ENCODE measurements around the gene CAPN3.
"Not testable (repeated sequence)": the region's sequence is repeated elsewhere in the genome, so short reads cannot be mapped to it uniquely, and the experiment has no call there.

The CAPN3 gene

GRCh38 chr15:42359249-42359648, at the start of gene CAPN3:
Gene CAPN3 (plus strand): TSS chr15:42359501. CDS start chr15:42359806, 305 bp downstream.
- DNase-seq (ENCODE audit: low read depth): no peak

- DNase-seq (ENCODE audit: low read depth): no peak
Measured at GRCh38 chr15:42313463-42313862, 45.8 kb upstream of the CAPN3 start.

- DNase-seq (ENCODE audit: low read depth): no peak
Measured at GRCh38 chr15:42314818-42315217, 44.5 kb upstream of the CAPN3 start.

- DNase-seq (ENCODE audit: low read depth): peak; percentile 5
Measured at GRCh38 chr15:42315521-42315920, 43.8 kb upstream of the CAPN3 start.

- DNase-seq (ENCODE audit: low read depth): not testable (repeated sequence)
Measured at GRCh38 chr15:42316282-42316805, 43.0 kb upstream of the CAPN3 start.

GRCh38 chr15:42319206-42319605, 40.1 kb upstream of the CAPN3 start:
- DNase-seq (ENCODE audit: low read depth): no peak

GRCh38 chr15:42324308-42324707, 35.0 kb upstream of the CAPN3 start:
- DNase-seq (ENCODE audit: low read depth): no peak

- no peak for DNase-seq (ENCODE audit: low read depth)
Measured at GRCh38 chr15:42329161-42329560, 30.1 kb upstream of the CAPN3 start.

GRCh38 chr15:42329992-42330391, 29.3 kb upstream of the CAPN3 start:
- no peak for DNase-seq (ENCODE audit: low read depth)

- DNase-seq (ENCODE audit: low read depth): no peak
Measured at GRCh38 chr15:42331235-42331634, 28.1 kb upstream of the CAPN3 start.

GRCh38 chr15:42332331-42332730, 27.0 kb upstream of the CAPN3 start:
- no peak for DNase-seq (ENCODE audit: low read depth)

- DNase-seq (ENCODE audit: low read depth): no peak
Measured at GRCh38 chr15:42335074-42335473, 24.2 kb upstream of the CAPN3 start.

- DNase-seq (ENCODE audit: low read depth): not testable (repeated sequence)
Measured at GRCh38 chr15:42336650-42337049, 22.7 kb upstream of the CAPN3 start.

- DNase-seq (ENCODE audit: low read depth): not testable (repeated sequence)
Measured at GRCh38 chr15:42337104-42337503, 22.2 kb upstream of the CAPN3 start.

GRCh38 chr15:42338500-42338899, 20.8 kb upstream of the CAPN3 start:
- no peak for DNase-seq (ENCODE audit: low read depth)

- DNase-seq (ENCODE audit: low read depth): no peak
Measured at GRCh38 chr15:42343596-42344232, 15.6 kb upstream of the CAPN3 start.

- DNase-seq (ENCODE audit: low read depth): peak; percentile 50
Measured at GRCh38 chr15:42344763-42345162, 14.5 kb upstream of the CAPN3 start.

- no peak for DNase-seq (ENCODE audit: low read depth)
Measured at GRCh38 chr15:42345504-42345903, 13.8 kb upstream of the CAPN3 start.

GRCh38 chr15:42348083-42348482, 11.2 kb upstream of the CAPN3 start:
- peak; percentile 44 for DNase-seq (ENCODE audit: low read depth)

GRCh38 chr15:42349186-42349585, 10.1 kb upstream of the CAPN3 start:
- DNase-seq (ENCODE audit: low read depth): no peak

- no peak for DNase-seq (ENCODE audit: low read depth)
Measured at GRCh38 chr15:42352401-42352800, 6.9 kb upstream of the CAPN3 start.

GRCh38 chr15:42353061-42353460, 6.2 kb upstream of the CAPN3 start:
- DNase-seq (ENCODE audit: low read depth): no peak

GRCh38 chr15:42354824-42355223, 4.5 kb upstream of the CAPN3 start:
- no peak for DNase-seq (ENCODE audit: low read depth)

GRCh38 chr15:42355291-42355690, 4.0 kb upstream of the CAPN3 start:
- DNase-seq (ENCODE audit: low read depth): no peak

Data from GM04503 (cell line).